WI38 (cell line): ENCODE data around the gene MAP1A.

ENCODE experiments used
- H3K4me3 ChIP-seq: 2 replicates; pipeline ENCODE4 v1.5.1; 2011; ENCODE audit warnings: low read depth, mild to moderate bottlenecking, control low read depth, low read length
- TF ChIP-seq, protein P1 (sequence below): IDR thresholded peaks from 2 replicates; pipeline ENCODE4 v1.5.1; 2012; ENCODE audit warnings: low read depth, mild to moderate bottlenecking, control low read depth, low read length

The MAP1A gene

DNA sequence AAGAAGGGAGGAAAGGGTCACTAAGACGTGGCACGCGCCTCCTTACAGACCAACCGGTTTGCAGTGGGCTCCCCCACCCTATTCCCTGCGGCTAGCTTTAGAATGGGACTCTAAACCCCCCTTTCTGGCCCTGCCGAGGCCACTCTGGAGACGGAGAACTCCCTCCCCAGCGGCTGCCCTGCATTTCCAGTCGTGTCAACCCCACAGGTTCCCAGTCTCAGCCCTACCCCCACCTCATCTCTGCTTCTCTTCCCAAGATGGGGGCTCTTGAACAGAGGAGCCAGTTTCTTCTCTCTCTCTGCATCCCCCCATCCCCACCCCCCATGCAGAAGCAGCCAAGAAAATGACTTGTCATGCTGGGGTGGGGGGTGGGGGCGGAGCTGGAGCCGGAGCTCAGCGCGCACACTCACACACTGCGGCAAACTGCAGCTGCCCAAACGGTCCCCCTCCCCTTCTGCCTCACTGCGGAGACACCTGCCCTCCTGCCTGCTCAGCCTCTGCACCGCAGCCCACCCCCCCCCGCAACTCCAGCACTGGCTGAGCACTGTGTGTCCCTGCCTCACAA, 871 bp downstream of the MAP1A start:
- TF ChIP-seq, protein P1, sequence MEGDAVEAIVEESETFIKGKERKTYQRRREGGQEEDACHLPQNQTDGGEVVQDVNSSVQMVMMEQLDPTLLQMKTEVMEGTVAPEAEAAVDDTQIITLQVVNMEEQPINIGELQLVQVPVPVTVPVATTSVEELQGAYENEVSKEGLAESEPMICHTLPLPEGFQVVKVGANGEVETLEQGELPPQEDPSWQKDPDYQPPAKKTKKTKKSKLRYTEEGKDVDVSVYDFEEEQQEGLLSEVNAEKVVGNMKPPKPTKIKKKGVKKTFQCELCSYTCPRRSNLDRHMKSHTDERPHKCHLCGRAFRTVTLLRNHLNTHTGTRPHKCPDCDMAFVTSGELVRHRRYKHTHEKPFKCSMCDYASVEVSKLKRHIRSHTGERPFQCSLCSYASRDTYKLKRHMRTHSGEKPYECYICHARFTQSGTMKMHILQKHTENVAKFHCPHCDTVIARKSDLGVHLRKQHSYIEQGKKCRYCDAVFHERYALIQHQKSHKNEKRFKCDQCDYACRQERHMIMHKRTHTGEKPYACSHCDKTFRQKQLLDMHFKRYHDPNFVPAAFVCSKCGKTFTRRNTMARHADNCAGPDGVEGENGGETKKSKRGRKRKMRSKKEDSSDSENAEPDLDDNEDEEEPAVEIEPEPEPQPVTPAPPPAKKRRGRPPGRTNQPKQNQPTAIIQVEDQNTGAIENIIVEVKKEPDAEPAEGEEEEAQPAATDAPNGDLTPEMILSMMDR: no peak
- H3K4me3 ChIP-seq: peak overlapping the region; percentile 96

DNA sequence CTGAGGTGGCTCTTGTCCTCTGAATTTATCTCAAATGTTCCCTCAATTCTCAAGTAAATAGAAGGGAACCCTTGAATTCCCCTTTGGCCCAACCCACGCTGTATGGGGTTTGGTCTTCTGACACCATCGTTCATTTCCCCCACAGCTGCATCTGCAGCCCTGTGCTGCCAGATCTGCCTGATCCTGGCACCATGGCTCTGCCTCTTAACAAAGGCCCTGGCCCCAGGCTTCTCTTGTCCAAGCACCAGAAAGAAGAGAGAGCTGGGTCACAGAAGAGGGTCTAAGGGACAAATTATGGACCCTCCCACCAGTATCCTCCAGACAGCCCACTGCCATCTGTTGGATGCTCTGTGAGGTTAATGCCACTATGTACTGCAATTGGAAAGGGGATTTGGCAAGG, 1.8 kb downstream of the MAP1A start:
- TF ChIP-seq, protein P1: no peak
- peak overlapping the region; percentile 96 for H3K4me3 ChIP-seq

DNA sequence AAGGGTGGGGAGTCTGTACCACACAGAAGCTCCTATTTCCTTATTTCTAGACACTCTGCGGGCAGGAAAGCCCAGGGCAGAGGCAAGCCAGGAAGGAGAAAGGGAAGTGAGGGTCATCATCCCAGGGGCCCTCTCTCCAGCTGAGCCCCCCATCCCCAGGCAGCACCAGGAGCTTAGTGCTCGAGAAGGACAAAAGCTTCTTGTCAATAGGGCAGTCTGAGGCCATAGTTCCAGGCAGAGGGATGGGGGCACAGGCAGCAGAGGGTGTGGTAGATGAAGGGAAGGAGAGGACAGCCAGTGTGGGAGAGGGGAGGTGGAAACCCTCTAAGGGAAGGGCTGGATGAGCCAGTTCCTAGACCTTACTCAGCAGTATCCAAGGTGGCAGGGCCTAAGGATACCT, 2.7 kb downstream of the MAP1A start:
- no peak overlapping the region for H3K4me3 ChIP-seq
- TF ChIP-seq, protein P1: no peak

DNA sequence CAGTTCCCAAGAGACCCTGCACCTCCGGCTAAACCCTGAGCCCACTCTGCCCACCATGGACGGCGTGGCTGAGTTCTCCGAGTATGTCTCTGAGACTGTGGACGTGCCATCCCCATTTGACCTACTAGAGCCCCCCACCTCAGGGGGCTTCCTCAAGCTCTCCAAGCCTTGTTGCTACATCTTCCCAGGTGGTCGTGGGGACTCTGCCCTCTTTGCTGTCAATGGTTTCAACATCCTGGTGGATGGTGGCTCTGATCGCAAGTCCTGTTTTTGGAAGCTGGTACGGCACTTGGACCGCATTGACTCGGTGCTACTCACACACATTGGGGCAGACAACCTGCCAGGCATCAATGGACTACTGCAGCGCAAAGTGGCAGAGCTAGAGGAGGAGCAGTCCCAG, 4.0 kb downstream of the MAP1A start:
- H3K4me3 ChIP-seq: no peak overlapping the region
- TF ChIP-seq, protein P1: no peak

DNA sequence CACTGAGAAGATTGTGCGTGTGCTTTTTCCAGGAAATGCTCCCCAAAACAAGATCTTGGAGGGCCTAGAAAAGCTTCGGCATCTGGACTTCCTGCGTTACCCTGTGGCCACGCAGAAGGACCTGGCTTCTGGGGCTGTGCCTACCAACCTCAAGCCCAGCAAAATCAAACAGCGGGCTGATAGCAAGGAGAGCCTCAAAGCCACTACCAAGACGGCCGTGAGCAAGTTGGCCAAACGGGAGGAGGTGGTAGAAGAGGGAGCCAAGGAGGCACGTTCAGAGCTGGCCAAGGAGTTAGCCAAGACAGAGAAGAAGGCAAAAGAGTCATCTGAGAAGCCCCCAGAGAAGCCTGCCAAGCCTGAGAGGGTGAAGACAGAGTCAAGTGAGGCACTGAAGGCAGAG, 4.8 kb downstream of the MAP1A start:
- TF ChIP-seq, protein P1: no peak
- no peak overlapping the region for H3K4me3 ChIP-seq

DNA sequence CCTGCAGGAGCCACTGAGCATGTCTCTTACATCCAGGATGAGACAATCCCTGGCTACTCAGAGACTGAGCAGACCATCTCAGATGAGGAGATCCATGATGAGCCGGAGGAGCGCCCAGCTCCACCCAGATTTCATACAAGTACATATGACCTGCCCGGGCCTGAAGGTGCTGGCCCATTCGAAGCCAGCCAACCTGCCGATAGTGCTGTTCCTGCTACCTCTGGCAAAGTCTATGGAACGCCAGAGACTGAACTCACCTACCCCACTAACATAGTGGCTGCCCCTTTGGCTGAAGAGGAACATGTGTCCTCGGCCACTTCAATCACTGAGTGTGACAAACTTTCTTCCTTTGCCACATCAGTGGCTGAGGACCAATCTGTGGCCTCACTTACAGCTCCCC, 6.2 kb downstream of the MAP1A start:
- no peak overlapping the region for H3K4me3 ChIP-seq
- TF ChIP-seq, protein P1: no peak

DNA sequence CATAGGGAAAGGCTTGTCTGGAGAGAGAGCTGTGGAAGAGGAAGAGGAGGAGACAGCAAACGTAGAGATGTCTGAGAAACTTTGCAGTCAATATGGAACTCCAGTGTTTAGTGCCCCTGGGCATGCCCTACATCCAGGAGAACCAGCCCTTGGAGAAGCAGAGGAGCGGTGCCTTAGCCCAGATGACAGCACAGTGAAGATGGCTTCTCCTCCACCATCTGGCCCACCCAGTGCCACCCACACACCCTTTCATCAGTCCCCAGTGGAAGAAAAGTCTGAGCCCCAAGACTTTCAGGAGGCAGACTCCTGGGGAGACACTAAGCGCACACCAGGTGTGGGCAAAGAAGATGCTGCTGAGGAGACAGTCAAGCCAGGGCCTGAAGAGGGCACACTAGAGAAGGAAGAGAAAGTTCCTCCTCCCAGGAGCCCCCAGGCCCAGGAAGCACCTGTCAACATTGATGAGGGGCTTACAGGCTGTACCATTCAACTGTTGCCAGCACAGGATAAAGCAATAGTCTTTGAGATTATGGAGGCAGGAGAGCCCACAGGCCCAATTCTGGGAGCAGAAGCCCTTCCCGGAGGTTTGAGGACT, 6.9 kb downstream of the MAP1A start:
- no peak overlapping the region for H3K4me3 ChIP-seq
- TF ChIP-seq, protein P1: no peak
